ENCODE data around the gene ITGB7. TPM values are rescaled to one million over a fixed set of nuclear protein-coding genes. Genes with fewer than 3 reads are reported as not detected.

Gene ITGB7
- total and polyA plus RNA-seq, 10 of the 15 experiments (the other 5 are each of a cell fraction or from before 2014, with no cell fraction given) = 54.5 to 487 (median 252) TPM

- Histone ChIP-seq H3K4me2 (ENCODE audit: control insufficient read depth, insufficient read depth) (peak overlapping the region; percentile 90; the same call in 1 of the 2 replicates), H3K9me3 (replicated peaks; ENCODE audit: control insufficient read depth, insufficient read depth, low read length) (no peaks in the 10 kb centered on the region), H3K27ac (ENCODE audit: control insufficient read depth, insufficient read depth) (no peak overlapping the region), H3K4me1 (ENCODE audit: control insufficient read depth, insufficient read depth, low read length) (peaks cover 19% of the 10 kb centered on the region), H2AFZ (ENCODE audit: control insufficient read depth, low read depth, low read length) (no peak overlapping the region), H3K79me2 (ENCODE audit: control insufficient read depth, insufficient read depth, low read length) (peaks cover 4% of the 10 kb centered on the region; the same call in 1 of the 2 replicates), H3K4me3 (no peak overlapping the region), H3K27me3 (replicated peaks in 1 of 2; ENCODE audit: control insufficient read depth in 2 of 2, insufficient read depth in 2 of 2, low read length in 1 of 2) (no peaks in the 10 kb centered on the region), H3K36me3 (ENCODE audit: control insufficient read depth in 2 of 2, insufficient read depth in 2 of 2, low read length in 1 of 2) (no peaks in the 10 kb centered on the region), H4K20me1 (ENCODE audit: control insufficient read depth, insufficient read depth) (no peaks in the 10 kb centered on the region), H3K9ac (ENCODE audit: control insufficient read depth, insufficient read depth, low read length) (no peak overlapping the region)
- ATAC-seq (no peak), DNase-seq (ENCODE audit: low read depth, low spot score) (no peak), FAIRE-seq (no peak)
- no TSS peak for BruUV-seq (replicated peaks)
- RAD21 ChIA-PET (ENCODE audit: unreplicated experiment) = interaction anchor here (1.3 to 1.8 kb wide), 2 partner anchors 28 to 98 kb away, joined by 3 to 4 read pairs; partner anchors contain the start of gene AAAS
- intact Hi-C loops (cut with micrococcal nuclease; ENCODE audit: unreplicated experiment) = loop anchor here (5.0 kb wide), 1 partner anchor 44 kb away; the partner anchor contains the start of gene ESPL1
- SMC1A ChIA-PET (ENCODE audit: uncharacterized antibody, unreplicated experiment) = interaction anchor here (0.7 kb wide), 2 partner anchors 36 to 218 kb away, joined by 3 read pairs; no protein-coding TSS in a partner anchor
- WGBS (ENCODE audit: insufficient coverage, insufficient replicate concordance, low lambda C conversion rate, missing lambda C conversion rate) = 77% methylated on average over 4 of the region's 4 CpGs
- in situ Hi-C loops (cut with MboI) = no loop called here
- POLR2A ChIA-PET = interaction anchor here (1.0 to 1.2 kb wide), 2 partner anchors 18 to 157 kb away, joined by 3 read pairs; no protein-coding TSS in a partner anchor
- CTCF ChIA-PET = interaction anchor here (0.7 to 1.1 kb wide), 2 partner anchors 45 to 62 kb away, joined by 3 read pairs; no protein-coding TSS in a partner anchor
- TF ChIP-seq FOS (IDR thresholded peaks at IDR 0.05; ENCODE audit: borderline replicate concordance, extremely low read depth, insufficient read length) (no peak), PKNOX1 (IDR thresholded peaks at IDR 0.05) (no peak), TCF7 (IDR thresholded peaks at IDR 0.05; ENCODE audit: borderline replicate concordance) (no peak), STAT3 (IDR thresholded peaks at IDR 0.05; ENCODE audit: low read depth, low read length) (no peak)
Observed at GRCh38 chr12:53222806-53223261, 15.8 kb upstream of the ITGB7 start.

Measured in GM12878 (cell line).